GM21515 (cell line): ENCODE data around the gene DOCK4.

Experiments
- ATAC-seq: cut with Tn5 transposase; IDR thresholded peaks from one replicate; pipeline ENCODE4 v1.9.1; 2021; ENCODE audit not compliant: unreplicated experiment

The DOCK4 gene

DNA sequence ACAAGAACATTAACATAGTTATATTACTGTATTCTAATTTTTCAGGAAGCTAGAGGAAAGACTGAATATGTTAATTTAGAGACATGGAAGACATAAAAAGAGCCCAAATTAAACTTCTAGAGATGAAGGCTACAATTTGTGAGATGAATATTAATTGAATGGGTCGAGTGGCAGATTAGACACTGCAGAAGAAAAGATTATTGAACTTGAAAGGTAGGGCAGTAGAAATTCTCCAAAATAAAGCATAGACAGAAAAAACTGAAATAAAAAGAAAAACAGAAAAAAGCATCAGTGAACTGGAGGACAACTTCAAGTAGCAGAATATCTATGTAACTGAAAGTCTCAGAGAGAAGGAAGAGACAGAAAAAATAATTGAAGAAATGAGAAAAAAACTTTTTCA, 369.6 kb downstream of the DOCK4 start:
- ATAC-seq: no peak

- no peak for ATAC-seq
These were observed 371.1 kb downstream of the DOCK4 start for GRCh38 chr7:111835066-111835465.

DNA sequence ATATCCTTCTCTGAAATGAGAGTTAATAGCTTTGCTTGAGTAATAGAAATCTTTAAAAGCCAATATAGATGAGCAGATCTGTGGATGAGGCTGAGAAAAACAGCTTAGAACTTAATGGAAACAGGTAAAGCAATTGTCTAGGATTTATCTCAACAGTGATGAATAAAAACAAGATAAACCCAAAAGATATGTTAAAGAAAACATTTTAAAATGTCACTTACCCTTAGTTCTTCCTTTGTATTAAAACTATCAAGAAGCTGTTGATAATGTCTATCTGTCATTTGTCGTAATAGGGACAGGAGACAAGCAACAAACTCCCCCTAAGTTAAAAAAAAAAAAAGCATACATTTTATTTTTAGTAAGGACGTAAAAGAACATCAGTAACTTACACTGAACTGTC, 371.8 kb downstream of the DOCK4 start:
- no peak for ATAC-seq

- no peak for ATAC-seq
These were observed 372.7 kb downstream of the DOCK4 start for GRCh38 chr7:111833466-111833865.

DNA sequence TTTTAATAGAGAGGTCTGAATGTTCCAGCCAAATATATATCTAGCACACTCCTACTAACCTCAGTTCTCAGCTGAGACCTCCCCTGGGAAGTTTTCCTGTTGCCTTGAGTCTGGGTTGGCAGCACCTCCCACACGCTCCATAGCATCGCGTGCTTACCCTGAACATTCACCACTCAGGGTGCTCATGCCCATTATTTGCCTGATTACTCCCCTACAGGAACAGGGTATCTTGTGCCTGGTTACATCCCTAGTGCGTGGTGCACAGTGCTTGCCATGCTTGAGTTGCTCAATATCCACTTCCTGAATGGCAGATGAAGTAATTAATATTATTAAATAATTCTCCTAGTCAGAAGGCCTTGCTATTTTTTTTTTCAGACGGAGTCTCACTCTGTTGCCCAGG, 374.0 kb downstream of the DOCK4 start:
- no peak for ATAC-seq

GRCh38 chr7:111829221-111829620, 377.0 kb downstream of the DOCK4 start:
- ATAC-seq: no peak

GRCh38 chr7:111827863-111828504, 378.2 kb downstream of the DOCK4 start:
- ATAC-seq: no peak

DNA sequence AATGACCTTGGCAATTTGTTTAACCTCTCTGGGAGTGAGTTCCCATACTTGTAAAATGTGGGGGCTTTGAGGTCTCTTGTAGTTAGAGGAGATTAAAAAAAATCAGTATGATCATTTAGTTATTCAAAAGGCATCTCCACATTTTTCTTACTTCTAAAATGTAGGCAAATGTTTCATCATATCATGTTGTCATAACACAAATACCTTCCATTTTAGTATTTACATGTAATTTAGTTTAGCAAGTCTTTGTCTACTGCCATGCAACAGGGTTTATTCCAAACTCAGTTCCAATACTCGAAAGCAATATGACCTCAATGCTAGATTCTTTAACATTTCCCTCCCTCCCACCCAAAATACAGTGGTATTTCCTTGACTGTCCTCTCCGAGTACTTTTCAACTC, 381.2 kb downstream of the DOCK4 start:
- no peak for ATAC-seq

GRCh38 chr7:111823826-111824225, 382.4 kb downstream of the DOCK4 start:
- ATAC-seq: no peak

DNA sequence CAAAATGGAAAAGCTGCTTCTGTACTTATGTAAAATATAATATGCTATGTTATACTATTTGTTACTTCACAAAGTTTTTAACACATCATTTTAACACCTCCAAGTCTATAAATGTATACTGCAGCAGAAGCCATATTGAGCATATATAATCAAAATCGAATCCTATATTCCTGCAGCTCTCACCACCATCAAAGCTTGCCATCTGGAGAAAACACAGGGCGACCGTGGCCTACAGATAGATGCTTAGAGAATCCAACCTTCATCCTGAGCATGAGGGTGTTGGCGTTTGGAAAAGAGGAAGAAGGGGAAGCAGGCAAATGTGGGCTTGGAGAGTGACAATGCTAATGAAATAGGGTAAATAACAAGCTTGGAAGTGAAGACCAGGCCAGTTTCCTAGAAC, 385.2 kb downstream of the DOCK4 start:
- ATAC-seq: no peak

- no peak for ATAC-seq
These were observed 385.6 kb downstream of the DOCK4 start for GRCh38 chr7:111820621-111821020.

- ATAC-seq: no peak
These were observed 386.1 kb downstream of the DOCK4 start for GRCh38 chr7:111820121-111820520.

- no peak for ATAC-seq
These were observed 390.8 kb downstream of the DOCK4 start for GRCh38 chr7:111815354-111815753.

DNA sequence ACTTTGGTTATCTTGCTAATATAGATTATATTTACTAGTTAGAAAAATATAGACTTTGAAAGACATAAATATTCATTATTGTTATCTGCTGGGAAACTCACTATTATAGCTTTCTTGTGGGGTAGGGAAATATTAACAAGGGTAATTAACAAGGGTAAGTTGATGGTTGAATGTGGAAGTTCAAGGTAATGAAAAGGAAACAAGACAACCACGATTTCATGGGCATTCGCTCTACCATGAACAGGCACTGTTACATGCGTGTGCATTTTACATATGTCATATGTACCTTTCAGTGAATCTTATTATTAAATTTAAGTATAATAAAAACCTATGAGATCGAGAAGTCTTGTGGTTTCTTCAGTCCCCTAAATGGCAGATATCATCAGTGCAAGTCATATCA, 392.9 kb downstream of the DOCK4 start:
- no peak for ATAC-seq

GRCh38 chr7:111806232-111806631, 400.0 kb downstream of the DOCK4 start:
- ATAC-seq: no peak

DNA sequence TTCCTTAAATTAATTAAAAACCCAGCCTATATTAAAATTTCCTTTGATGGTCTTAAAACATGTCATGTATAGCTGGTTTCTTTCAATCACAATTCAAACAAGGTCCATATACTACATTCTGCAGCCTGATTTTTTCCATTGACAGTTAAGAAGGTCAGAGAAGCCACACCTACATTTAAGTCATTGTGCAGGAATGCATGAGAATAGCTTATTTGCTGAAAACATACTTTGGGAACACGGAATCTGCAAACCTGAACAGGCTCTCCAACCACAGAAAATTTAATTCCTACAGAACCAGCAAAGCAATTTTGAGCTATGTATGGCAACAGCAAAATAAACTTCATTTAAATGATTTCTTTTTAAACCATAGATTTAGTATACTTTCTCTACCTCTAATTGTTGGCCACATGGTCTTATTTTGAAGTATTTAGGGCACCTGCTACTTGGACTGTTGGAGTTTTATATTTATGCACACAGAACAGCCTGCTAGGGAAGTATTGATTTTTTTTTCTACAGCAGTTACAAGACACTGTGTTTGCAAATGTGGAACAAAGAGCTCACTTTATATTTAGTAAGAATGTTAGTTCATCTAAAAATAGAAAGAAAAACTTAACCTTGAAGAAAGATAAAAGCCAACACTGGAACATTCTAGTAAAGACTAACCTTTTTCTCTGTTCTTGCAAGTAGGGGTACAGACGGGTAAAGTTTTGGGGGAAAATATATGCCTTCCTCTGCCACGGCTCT, 403.0 kb downstream of the DOCK4 start:
- ATAC-seq: no peak

- ATAC-seq: no peak
These were observed 403.9 kb downstream of the DOCK4 start for GRCh38 chr7:111802194-111802772.

GRCh38 chr7:111801277-111801676, 404.9 kb downstream of the DOCK4 start:
- ATAC-seq: no peak

- ATAC-seq: no peak
These were observed 409.5 kb downstream of the DOCK4 start for GRCh38 chr7:111796671-111797070.

GRCh38 chr7:111789870-111790269, 416.3 kb downstream of the DOCK4 start:
- no peak for ATAC-seq

GRCh38 chr7:111789048-111789320, 417.2 kb downstream of the DOCK4 start:
- ATAC-seq: no peak

GRCh38 chr7:111788286-111789047, 417.7 kb downstream of the DOCK4 start:
- no peak for ATAC-seq
